Tibial nerve (tissue), 4 donors: Measurements from ENCODE around the gene ATAD1. TPM values are rescaled to one million over a fixed set of nuclear protein-coding genes. Genes with fewer than 3 reads are reported as not detected.
"Not testable (repeated sequence)": the region's sequence is repeated elsewhere in the genome, so short reads cannot be mapped to it uniquely, and the experiment has no call there.

ENCODE experiments used
- DNase-seq, 2 donors: peaks; one replicate each; pipeline ENCODE4 v3.0.0-alpha.2; 2019; ENCODE audit warnings: low spot score in 2 of 2
- H3K27ac ChIP-seq, 4 donors: fragments of 200-600 bp; sonication (generic) in 3 of 4; one replicate each; pipeline ENCODE4 v1.5.1; 2017 to 2019; ENCODE audit warnings: mild to moderate bottlenecking in 1 of 4
- H3K27me3 ChIP-seq, 2 donors: fragments of 200-600 bp; sonication (generic) in 1 of 2; one replicate each; pipeline versions ENCODE4 v1.5.1 to v1.6.0; 2017 to 2019
- H3K36me3 ChIP-seq, 3 donors: fragments of 200-600 bp; sonication (generic); one replicate each; pipeline ENCODE4 v1.5.1; 2018 to 2019
- H3K4me1 ChIP-seq, 4 donors: fragments of 200-600 bp; sonication (generic) in 3 of 4; one replicate each; pipeline ENCODE4 v1.5.1; 2017 to 2019
- H3K4me3 ChIP-seq, 4 donors: fragments of 200-600 bp; sonication (generic) in 3 of 4; one replicate each; pipeline ENCODE4 v1.5.1; 2017 to 2019; ENCODE audit warnings: mild to moderate bottlenecking in 1 of 4, moderate library complexity in 1 of 4
- H3K9me3 ChIP-seq, 4 donors: fragments of 200-600 bp; sonication (generic) in 3 of 4; one replicate each; pipeline ENCODE4 v1.5.1; 2017 to 2019
- CTCF ChIP-seq, 5 experiments: fragments of 200-600 bp in 3 of 5; fragments of 450-650 bp in 2 of 5; sonication (generic) in 3 of 5; IDR thresholded peaks; one replicate each; pipeline ENCODE4 v1.5.1; 2016 to 2019; ENCODE audit warnings: antibody characterized with exemption in 5 of 5, mild to moderate bottlenecking in 3 of 5, moderate library complexity in 2 of 5
- EP300 ChIP-seq, 2 donors: sonication (generic); formaldehyde crosslinking; IDR thresholded peaks; one replicate each; pipeline ENCODE4 v1.6.1; 2017; ENCODE audit warnings: antibody characterized with exemption in 2 of 2, mild to moderate bottlenecking in 1 of 2
- POLR2A ChIP-seq, 2 donors: fragments of 450-650 bp; IDR thresholded peaks; one replicate each; pipeline ENCODE4 v1.6.1; 2017; ENCODE audit warnings: antibody characterized with exemption in 2 of 2, mild to moderate bottlenecking in 2 of 2, moderate library complexity in 2 of 2
- WGBS, 2 donors: methylation state at CpG; one replicate each; pipeline ENCODE4 v1.1.5; 2018; 5-methylcytosine and 5-hydroxymethylcytosine counted together
- total RNA-seq, 4 donors: library from RNA; depleted of rRNA; stranded (reverse); fragments of >200 nt; gene quantifications; one replicate each; pipeline ENCODE4 v1.1.0, GENCODE V29; 2016

Gene ATAD1
- total RNA-seq, 4 donors from 2014 or later, result 21.8 to 45.9 (median 26.9) TPM

GRCh38 chr10:87850742-87851205, 32.7 kb upstream of the ATAD1 start:
- Histone ChIP-seq H3K9me3 (no peaks in the 10 kb centered on the region), H3K4me3 (no peak overlapping the region), H3K27me3 (no peaks in the 10 kb centered on the region), H3K27ac (peak overlapping the region in 1 of 4 donors; percentile 39), H3K36me3 (no peaks in the 10 kb centered on the region), H3K4me1 (peaks cover 0 to 10% (median 0%) of the 10 kb centered on the region in 4 donors)
- no peak for TF ChIP-seq POLR2A (IDR thresholded peaks at IDR 0.05)
- peak in 1 of 2 donors; percentile 28 for TF ChIP-seq EP300 (IDR thresholded peaks at IDR 0.05)
- TF ChIP-seq CTCF (IDR thresholded peaks at IDR 0.05), result peak; percentile 55 to 74 (median 62)
- DNase-seq, result peak in 1 of 2 donors; percentile 65
- WGBS, 2 donors, result 16 to 18% methylated on average over 5 of the region's 5 CpGs

- no peaks in the 10 kb centered on the region for H3K27me3 ChIP-seq
- no peaks in the 10 kb centered on the region for H3K9me3 ChIP-seq
- no peaks in the 10 kb centered on the region for H3K36me3 ChIP-seq
- H3K4me1 ChIP-seq, result peaks cover 0 to 10% (median 0%) of the 10 kb centered on the region in 4 donors
- no peak overlapping the region for H3K4me3 ChIP-seq
- TF ChIP-seq EP300 (IDR thresholded peaks at IDR 0.05) (no peak), POLR2A (IDR thresholded peaks at IDR 0.05) (no peak), CTCF (IDR thresholded peaks at IDR 0.05) (no peak)
- DNase-seq, result no peak
- H3K27ac ChIP-seq, result no peak overlapping the region
These were observed 31.0 kb upstream of the ATAD1 start for GRCh38 chr10:87849001-87849400.

GRCh38 chr10:87847550-87847949, 29.5 kb upstream of the ATAD1 start:
- no peaks in the 10 kb centered on the region for H3K36me3 ChIP-seq
- H3K27me3 ChIP-seq, result no peaks in the 10 kb centered on the region
- no peak overlapping the region for H3K4me3 ChIP-seq
- DNase-seq, result no peak
- H3K4me1 ChIP-seq, result peaks cover 0 to 10% (median 0%) of the 10 kb centered on the region in 4 donors
- TF ChIP-seq CTCF (IDR thresholded peaks at IDR 0.05) (no peak), POLR2A (IDR thresholded peaks at IDR 0.05) (no peak), EP300 (IDR thresholded peaks at IDR 0.05) (no peak)
- no peaks in the 10 kb centered on the region for H3K9me3 ChIP-seq
- no peak overlapping the region for H3K27ac ChIP-seq

- WGBS, 2 donors, result 91 to 93% methylated on average over 8 of the region's 8 CpGs
These were observed 28.7 kb upstream of the ATAD1 start for GRCh38 chr10:87846711-87847110.

GRCh38 chr10:87846023-87846422, 28.0 kb upstream of the ATAD1 start:
- DNase-seq, result no peak
- no peak for TF ChIP-seq EP300 (IDR thresholded peaks at IDR 0.05)
- no peak for TF ChIP-seq CTCF (IDR thresholded peaks at IDR 0.05)
- no peak for TF ChIP-seq POLR2A (IDR thresholded peaks at IDR 0.05)

More at GRCh38 chr10:87846711-87847110, 28.7 kb upstream of the ATAD1 start:
- H3K27ac ChIP-seq, H3K36me3 ChIP-seq, DNase-seq, H3K4me3 ChIP-seq, H3K27me3 ChIP-seq, H3K9me3 ChIP-seq: not testable (repeated sequence)
- peaks cover 0 to 10% (median 0%) of the 10 kb centered on the region in 4 donors for H3K4me1 ChIP-seq

GRCh38 chr10:87845624-87845998, 27.6 kb upstream of the ATAD1 start:
- Histone ChIP-seq H3K4me1 (peaks cover 0 to 2% (median 0%) of the 10 kb centered on the region in 4 donors), H3K4me3 (no peak overlapping the region), H3K9me3 (no peaks in the 10 kb centered on the region), H3K36me3 (no peaks in the 10 kb centered on the region), H3K27me3 (no peaks in the 10 kb centered on the region), H3K27ac (no peak overlapping the region)
- DNase-seq, result no peak
- TF ChIP-seq EP300 (IDR thresholded peaks at IDR 0.05) (no peak), POLR2A (IDR thresholded peaks at IDR 0.05) (no peak), CTCF (IDR thresholded peaks at IDR 0.05) (no peak)
- 91 to 94% methylated on average over 3 of the region's 3 CpGs for WGBS, 2 donors

More at GRCh38 chr10:87846023-87846422, 28.0 kb upstream of the ATAD1 start:
- no peak overlapping the region for H3K27ac ChIP-seq
- no peaks in the 10 kb centered on the region for H3K36me3 ChIP-seq
- no peak overlapping the region for H3K4me3 ChIP-seq
- no peaks in the 10 kb centered on the region for H3K27me3 ChIP-seq
- no peaks in the 10 kb centered on the region for H3K9me3 ChIP-seq
- WGBS, 2 donors, result 80 to 84% methylated on average over 7 of the region's 7 CpGs
- H3K4me1 ChIP-seq, result peaks cover 0 to 6% (median 0%) of the 10 kb centered on the region in 4 donors
